ENCODE data around the gene MROH9. TPM values are rescaled to one million over a fixed set of nuclear protein-coding genes. Genes with fewer than 3 reads are reported as not detected.

Gene MROH9
- total RNA-seq, 1 donor from 2014 or later = not detected

DNA sequence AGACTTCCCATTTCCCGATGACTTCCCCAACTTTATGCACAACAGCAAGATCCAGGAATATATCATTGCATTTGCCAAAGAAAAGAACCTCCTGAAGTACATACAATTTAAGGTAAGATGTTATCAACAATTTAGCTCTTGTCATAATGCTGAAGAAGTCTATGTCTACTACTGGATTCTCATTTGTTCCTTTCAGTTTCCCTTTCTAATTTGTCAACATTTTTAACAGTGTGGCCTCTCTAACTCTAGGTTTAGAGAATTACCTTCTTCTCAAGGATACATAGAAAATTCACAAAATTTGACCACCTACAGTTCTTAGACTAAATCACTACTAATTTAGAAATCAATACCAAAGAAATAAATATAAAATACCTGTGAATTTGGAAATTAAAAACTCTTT, 168.5 kb downstream of the MROH9 start:
- H3K4me3 Mint-ChIP-seq = no peak overlapping the region
- peaks cover 3% of the 10 kb centered on the region for H3K9me3 Mint-ChIP-seq
- H3K4me1 Mint-ChIP-seq = no peaks in the 10 kb centered on the region
- no peaks in the 10 kb centered on the region for H3K36me3 Mint-ChIP-seq
- H3K27ac Mint-ChIP-seq = no peak overlapping the region
- TF ChIP-seq, protein P1, sequence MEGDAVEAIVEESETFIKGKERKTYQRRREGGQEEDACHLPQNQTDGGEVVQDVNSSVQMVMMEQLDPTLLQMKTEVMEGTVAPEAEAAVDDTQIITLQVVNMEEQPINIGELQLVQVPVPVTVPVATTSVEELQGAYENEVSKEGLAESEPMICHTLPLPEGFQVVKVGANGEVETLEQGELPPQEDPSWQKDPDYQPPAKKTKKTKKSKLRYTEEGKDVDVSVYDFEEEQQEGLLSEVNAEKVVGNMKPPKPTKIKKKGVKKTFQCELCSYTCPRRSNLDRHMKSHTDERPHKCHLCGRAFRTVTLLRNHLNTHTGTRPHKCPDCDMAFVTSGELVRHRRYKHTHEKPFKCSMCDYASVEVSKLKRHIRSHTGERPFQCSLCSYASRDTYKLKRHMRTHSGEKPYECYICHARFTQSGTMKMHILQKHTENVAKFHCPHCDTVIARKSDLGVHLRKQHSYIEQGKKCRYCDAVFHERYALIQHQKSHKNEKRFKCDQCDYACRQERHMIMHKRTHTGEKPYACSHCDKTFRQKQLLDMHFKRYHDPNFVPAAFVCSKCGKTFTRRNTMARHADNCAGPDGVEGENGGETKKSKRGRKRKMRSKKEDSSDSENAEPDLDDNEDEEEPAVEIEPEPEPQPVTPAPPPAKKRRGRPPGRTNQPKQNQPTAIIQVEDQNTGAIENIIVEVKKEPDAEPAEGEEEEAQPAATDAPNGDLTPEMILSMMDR (IDR thresholded peaks at IDR 0.05; ENCODE audit: unreplicated experiment) = no peak
- no peak for DNase-seq (ENCODE audit: low spot score in 2 of 2, unreplicated experiment in 2 of 2)
- H3K27me3 Mint-ChIP-seq (ENCODE audit: low read depth) = peaks cover 25% of the 10 kb centered on the region

DNA sequence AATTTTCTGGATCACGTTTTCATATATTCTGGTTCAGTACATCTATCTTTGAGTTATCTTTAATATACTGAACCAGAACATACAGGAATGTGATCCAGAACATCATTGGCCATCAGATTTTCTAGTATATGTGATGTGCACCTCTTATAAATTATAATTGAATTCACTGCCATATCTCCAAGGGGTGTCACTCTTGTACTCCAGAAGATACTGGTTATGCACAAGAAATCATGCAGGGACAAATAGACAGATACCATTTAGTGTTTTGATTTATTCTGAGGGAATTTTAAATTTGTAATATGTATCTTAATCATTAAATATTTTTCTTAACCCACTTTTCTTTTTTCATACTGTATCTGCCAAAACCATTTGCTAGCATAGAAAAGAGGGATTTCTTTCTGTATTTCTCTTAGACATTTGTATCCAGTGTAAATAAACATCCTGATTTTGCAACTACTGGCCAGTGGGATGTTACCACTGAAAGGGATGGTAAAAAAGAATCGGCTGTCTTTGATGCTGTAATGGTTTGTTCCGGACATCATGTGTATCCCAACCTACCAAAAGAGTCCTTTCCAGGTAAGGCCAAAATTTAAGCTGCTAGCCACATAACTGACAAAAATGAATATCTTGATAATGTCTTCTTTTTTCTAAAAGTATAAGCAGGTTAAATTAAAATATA, 172.1 kb downstream of the MROH9 start:
- no peak overlapping the region for H3K4me3 Mint-ChIP-seq
- H3K4me1 Mint-ChIP-seq = peaks cover 4% of the 10 kb centered on the region
- TF ChIP-seq, protein P1 (IDR thresholded peaks at IDR 0.05; ENCODE audit: unreplicated experiment) = no peak

DNA sequence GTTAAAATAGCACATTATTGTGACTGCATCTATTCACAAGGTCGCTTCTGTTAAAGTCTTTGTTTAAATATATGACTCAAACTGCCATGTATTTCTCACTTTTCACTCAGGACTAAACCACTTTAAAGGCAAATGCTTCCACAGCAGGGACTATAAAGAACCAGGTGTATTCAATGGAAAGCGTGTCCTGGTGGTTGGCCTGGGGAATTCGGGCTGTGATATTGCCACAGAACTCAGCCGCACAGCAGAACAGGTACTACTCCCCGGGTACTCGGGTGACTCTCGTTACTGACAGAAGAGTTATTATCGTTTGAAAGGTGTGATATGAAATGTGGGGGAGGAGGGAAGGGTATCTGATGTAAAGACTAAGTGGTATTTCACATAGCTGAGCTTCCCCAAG, 172.6 kb downstream of the MROH9 start:
- Mint-ChIP-seq H3K9me3 (peaks cover 3% of the 10 kb centered on the region), H3K27ac (no peak overlapping the region), H3K36me3 (no peaks in the 10 kb centered on the region), H3K4me1 (peaks cover 8% of the 10 kb centered on the region), H3K27me3 (ENCODE audit: low read depth) (peaks cover 51% of the 10 kb centered on the region), H3K4me3 (no peak overlapping the region)
- TF ChIP-seq, protein P1 (IDR thresholded peaks at IDR 0.05; ENCODE audit: unreplicated experiment) = no peak
- DNase-seq (ENCODE audit: low spot score in 2 of 2, unreplicated experiment in 2 of 2) = no peak

More for the DNA sequence above, 172.1 kb downstream of the MROH9 start:
- H3K27me3 Mint-ChIP-seq (ENCODE audit: low read depth) = peaks cover 45% of the 10 kb centered on the region
- DNase-seq (ENCODE audit: low spot score in 2 of 2, unreplicated experiment in 2 of 2) = no peak
- H3K27ac Mint-ChIP-seq = no peak overlapping the region
- peaks cover 3% of the 10 kb centered on the region for H3K9me3 Mint-ChIP-seq
- no peaks in the 10 kb centered on the region for H3K36me3 Mint-ChIP-seq

DNA sequence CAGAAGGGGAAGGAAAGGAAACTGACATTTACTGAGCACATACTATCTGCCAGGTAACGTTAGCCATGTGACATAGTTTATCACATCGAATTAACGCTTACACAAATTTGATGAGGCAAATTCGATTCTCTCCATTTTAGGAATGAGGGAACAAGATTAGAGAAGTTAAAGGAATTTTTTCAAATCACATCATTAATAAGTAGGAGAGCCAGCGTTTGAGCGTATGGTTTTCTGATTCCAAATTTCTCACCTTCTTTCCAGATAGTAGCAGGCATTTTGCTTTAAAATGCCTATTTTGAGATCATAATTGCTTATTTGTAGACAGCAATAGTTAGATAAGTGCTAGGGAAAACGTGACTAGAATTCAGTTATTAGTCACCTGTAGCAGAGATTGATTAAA, 174.6 kb downstream of the MROH9 start:
- no peak overlapping the region for H3K27ac Mint-ChIP-seq
- no peak for DNase-seq (ENCODE audit: low spot score in 2 of 2, unreplicated experiment in 2 of 2)
- H3K4me3 Mint-ChIP-seq = no peak overlapping the region
- peaks cover 3% of the 10 kb centered on the region for H3K9me3 Mint-ChIP-seq
- peaks cover 14% of the 10 kb centered on the region for H3K4me1 Mint-ChIP-seq
- TF ChIP-seq, protein P1 (IDR thresholded peaks at IDR 0.05; ENCODE audit: unreplicated experiment) = no peak
- no peaks in the 10 kb centered on the region for H3K36me3 Mint-ChIP-seq
- H3K27me3 Mint-ChIP-seq (ENCODE audit: low read depth) = peaks cover 64% of the 10 kb centered on the region

DNA sequence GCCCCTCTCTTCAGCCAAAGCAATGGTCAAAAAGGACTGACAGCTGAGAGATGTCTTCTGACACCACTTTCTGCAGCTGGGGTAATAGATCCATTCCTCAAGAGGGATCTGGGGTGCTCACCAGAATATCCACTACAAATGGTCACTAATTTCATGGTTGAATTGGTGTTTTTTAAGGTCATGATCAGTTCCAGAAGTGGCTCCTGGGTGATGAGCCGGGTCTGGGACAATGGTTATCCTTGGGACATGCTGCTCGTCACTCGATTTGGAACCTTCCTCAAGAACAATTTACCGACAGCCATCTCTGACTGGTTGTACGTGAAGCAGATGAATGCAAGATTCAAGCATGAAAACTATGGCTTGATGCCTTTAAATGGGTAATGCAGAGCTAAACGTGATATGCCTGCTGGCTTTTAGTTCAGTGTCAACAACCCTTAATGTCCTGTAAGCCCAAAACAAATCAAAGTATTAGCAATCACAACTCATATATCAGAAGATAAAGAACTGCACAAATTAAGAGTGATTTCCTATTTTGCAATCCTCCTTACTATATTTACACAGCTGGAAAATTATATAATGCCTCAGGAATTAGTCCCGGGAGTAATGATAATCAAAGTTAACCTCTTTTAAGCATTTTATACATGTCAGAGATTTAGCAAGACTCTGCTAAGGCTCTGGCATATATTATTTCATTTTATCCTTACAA, 175.4 kb downstream of the MROH9 start:
- TF ChIP-seq, protein P1 (IDR thresholded peaks at IDR 0.05; ENCODE audit: unreplicated experiment) = no peak
- Mint-ChIP-seq H3K4me3 (no peak overlapping the region), H3K27ac (no peak overlapping the region), H3K27me3 (ENCODE audit: low read depth) (peaks cover 66% of the 10 kb centered on the region), H3K4me1 (peaks cover 14% of the 10 kb centered on the region), H3K9me3 (no peaks in the 10 kb centered on the region), H3K36me3 (no peaks in the 10 kb centered on the region)
- DNase-seq (ENCODE audit: low spot score in 2 of 2, unreplicated experiment in 2 of 2) = no peak

Data from mesothelial cell of epicardium (in vitro differentiated cells).